Measurements from ENCODE around the gene LMAN2. TPM values are rescaled to one million over a fixed set of nuclear protein-coding genes. Genes with fewer than 3 reads are reported as not detected.
A peak's percentile ranks its signal among the peaks of the same experiment; 100 is the strongest.

LMAN2 gene
- total RNA-seq, 1 experiment from 2014 or later: 106 TPM

GRCh38 chr5:177389241-177390169 lies 38.0 kb upstream of the LMAN2 start:
- no peaks in the 10 kb centered on the region for H3K4me1 ChIP-seq (ENCODE audit: insufficient read depth, low read length)
- no peak overlapping the region for H2BK5ac ChIP-seq (ENCODE audit: insufficient read length, low read length)
- H2AK5ac ChIP-seq (ENCODE audit: insufficient read length, low read length): no peak overlapping the region
- no CpG with 5 or more reads among the region's 21 CpGs for WGBS (ENCODE audit: extremely low coverage, insufficient read length, low lambda C conversion rate)
- H4K5ac ChIP-seq (ENCODE audit: insufficient read length, low read depth, low read length): no peak overlapping the region
- Mint-ChIP-seq H3K4me3 (no peak overlapping the region), H3K4me1 (peaks cover 21 to 28% of the 10 kb centered on the region in 2 experiments), H3K27me3 (ENCODE audit: low read depth) (peaks cover 59% of the 10 kb centered on the region), H3K36me3 (ENCODE audit: insufficient read depth in 1 of 3, low read depth in 3 of 3) (no peaks in the 10 kb centered on the region), H3K27ac (no peak overlapping the region), H3K9me3 (no peaks in the 10 kb centered on the region)
- no peak overlapping the region for H3K18ac ChIP-seq (ENCODE audit: insufficient read length, low read depth, low read length)
- H3K9me3 ChIP-seq (ENCODE audit: control insufficient read depth, low read depth, low read length): no peaks in the 10 kb centered on the region
- H3K9ac ChIP-seq (ENCODE audit: extremely low read depth, insufficient read length, low read length): no peak overlapping the region
- no peak overlapping the region for H4K91ac ChIP-seq (ENCODE audit: insufficient read length, low read depth, low read length)
- H4K8ac ChIP-seq (replicated peaks; ENCODE audit: insufficient read length, low read depth, low read length): no peak overlapping the region
- no peaks in the 10 kb centered on the region; the same call in 1 of the 2 replicates for H3K27me3 ChIP-seq (ENCODE audit: insufficient read depth, low read length)
- no peak overlapping the region for H3T11ph ChIP-seq (ENCODE audit: low read length)
- H3K4me2 ChIP-seq (ENCODE audit: insufficient read depth, insufficient read length, low read length): no peak overlapping the region
- no peak overlapping the region for H3K56ac ChIP-seq (ENCODE audit: insufficient read length, low read depth, low read length)
- H3K79me1 ChIP-seq (ENCODE audit: insufficient read depth, low read depth, low read length, poor library complexity, severe bottlenecking): no peaks in the 10 kb centered on the region
- H3K27ac ChIP-seq (ENCODE audit: insufficient read length, low read depth, low read length): no peak overlapping the region
- no peak overlapping the region for H2BK120ac ChIP-seq (ENCODE audit: low read depth, low read length, poor library complexity, severe bottlenecking)
- no peaks in the 10 kb centered on the region for H3K23me2 ChIP-seq (ENCODE audit: insufficient read length, low read depth, low read length, poor library complexity, severe bottlenecking)
- H2BK20ac ChIP-seq (ENCODE audit: low read depth, low read length, poor library complexity, severe bottlenecking): no peak overlapping the region
- no peak for TF ChIP-seq CTCF (conservative IDR thresholded peaks at IDR 0.05)
- H2AFZ ChIP-seq (ENCODE audit: low read length): no peak overlapping the region
- no peak overlapping the region for H3K4ac ChIP-seq (ENCODE audit: low read depth, low read length)
- H4K20me1 ChIP-seq (ENCODE audit: control insufficient read depth, insufficient read depth, insufficient read length): no peaks in the 10 kb centered on the region
- H2BK12ac ChIP-seq (ENCODE audit: insufficient read length, low read depth, low read length): no peak overlapping the region
- H3K79me2 ChIP-seq (ENCODE audit: insufficient read depth, low read length): no peaks in the 10 kb centered on the region
- no peak overlapping the region for H2BK15ac ChIP-seq (ENCODE audit: low read depth, low read length)
- peak; percentile 42 for DNase-seq
- no peak overlapping the region for H3K23ac ChIP-seq (ENCODE audit: insufficient read length, low read depth, low read length)
- H3K14ac ChIP-seq (ENCODE audit: insufficient read depth, low read length): no peak overlapping the region
